BLaER1 (cell line): ENCODE data around the gene BRS3.
"Not testable (repeated sequence)": the region's sequence is repeated elsewhere in the genome, so short reads cannot be mapped to it uniquely, and the experiment has no call there.

ENCODE experiments used
- H3K27ac ChIP-seq: shearing (Covaris generic); formaldehyde crosslinking; 2 replicates; pipeline ENCODE4 v1.8.1; 2022
- H3K27me3 ChIP-seq: shearing (Covaris generic); formaldehyde crosslinking; 2 replicates; pipeline ENCODE4 v1.8.1; 2022
- H3K36me3 ChIP-seq: shearing (Covaris generic); formaldehyde crosslinking; 2 replicates; pipeline ENCODE4 v1.8.1; 2022
- H3K4me1 ChIP-seq: shearing (Covaris generic); formaldehyde crosslinking; 2 replicates; pipeline ENCODE4 v1.8.1; 2022
- H3K4me2 ChIP-seq: shearing (Covaris generic); formaldehyde crosslinking; 2 replicates; pipeline ENCODE4 v1.8.1; 2022
- H3K4me3 ChIP-seq: shearing (Covaris generic); formaldehyde crosslinking; 2 replicates; pipeline ENCODE4 v1.8.1; 2022
- H3K9ac ChIP-seq: shearing (Covaris generic); formaldehyde crosslinking; 2 replicates; pipeline ENCODE4 v1.8.1; 2022
- H3K9me3 ChIP-seq: shearing (Covaris generic); formaldehyde crosslinking; 2 replicates; pipeline ENCODE4 v1.8.1; 2022
- H4K20me1 ChIP-seq: shearing (Covaris generic); formaldehyde crosslinking; 2 replicates; pipeline ENCODE4 v1.8.1; 2022
- Cebpa-rat ChIP-seq: shearing (Covaris generic); IDR thresholded peaks from 2 replicates; pipeline ENCODE4 v1.8.1; 2022

Gene BRS3

GRCh38 chrX:136487647-136488046 is at the start of gene BRS3:
Gene BRS3 (plus strand): TSS chrX:136487947. CDS start chrX:136488115, 168 bp downstream.
- H3K27ac ChIP-seq, result no peak within 1 kb of the TSS

GRCh38 chrX:136438192-136438591 is 49.6 kb upstream of the BRS3 start:
- no peak for TF ChIP-seq Cebpa-rat
- Histone ChIP-seq H3K27ac (no peak overlapping the region), H3K4me1 (no peaks in the 10 kb centered on the region), H3K4me3 (no peak overlapping the region), H3K9me3 (no peaks in the 10 kb centered on the region), H4K20me1 (no peaks in the 10 kb centered on the region), H3K27me3 (peaks cover 59% of the 10 kb centered on the region), H3K36me3 (no peaks in the 10 kb centered on the region), H3K9ac (no peak overlapping the region), H3K4me2 (no peak overlapping the region)

More at GRCh38 chrX:136487647-136488046, at the start of gene BRS3:
- Histone ChIP-seq H3K9ac (no peak within 1 kb of the TSS), H3K4me2 (no peak within 1 kb of the TSS), H3K27me3 (peaks cover 91% of the 10 kb centered on the region), H3K36me3 (no peaks in the 10 kb centered on the region), H4K20me1 (peaks cover under 1% of the 10 kb centered on the region; the same call in 1 of the 2 replicates), H3K9me3 (no peaks in the 10 kb centered on the region), H3K4me1 (no peaks in the 10 kb centered on the region), H3K4me3 (no peak within 1 kb of the TSS)
- no peak for TF ChIP-seq Cebpa-rat

GRCh38 chrX:136445674-136446073 is 42.1 kb upstream of the BRS3 start:
- not testable (repeated sequence) for H3K4me2 ChIP-seq, H3K27ac ChIP-seq, H3K4me3 ChIP-seq, H3K4me1 ChIP-seq, H3K9me3 ChIP-seq, H4K20me1 ChIP-seq, H3K36me3 ChIP-seq, H3K9ac ChIP-seq
- H3K27me3 ChIP-seq, result peaks cover 29% of the 10 kb centered on the region

- H3K4me1 ChIP-seq, result no peaks in the 10 kb centered on the region
- H3K9me3 ChIP-seq, result no peaks in the 10 kb centered on the region
- no peak overlapping the region for H3K4me2 ChIP-seq
- H3K9ac ChIP-seq, result no peak overlapping the region
- peaks cover 29% of the 10 kb centered on the region for H3K27me3 ChIP-seq
- H3K27ac ChIP-seq, result no peak overlapping the region
- TF ChIP-seq Cebpa-rat, result no peak
- no peak overlapping the region for H3K4me3 ChIP-seq
- no peaks in the 10 kb centered on the region for H3K36me3 ChIP-seq
- no peaks in the 10 kb centered on the region for H4K20me1 ChIP-seq
Observed at GRCh38 chrX:136446208-136446607, 41.5 kb upstream of the BRS3 start.

GRCh38 chrX:136447308-136447707 is 40.4 kb upstream of the BRS3 start:
- no peak for TF ChIP-seq Cebpa-rat
- no peaks in the 10 kb centered on the region for H3K36me3 ChIP-seq
- H3K9ac ChIP-seq, result no peak overlapping the region
- no peaks in the 10 kb centered on the region for H3K4me1 ChIP-seq
- no peaks in the 10 kb centered on the region for H3K9me3 ChIP-seq
- no peak overlapping the region for H3K4me2 ChIP-seq
- no peaks in the 10 kb centered on the region for H4K20me1 ChIP-seq
- H3K27ac ChIP-seq, result no peak overlapping the region
- H3K4me3 ChIP-seq, result no peak overlapping the region
- H3K27me3 ChIP-seq, result peaks cover 29% of the 10 kb centered on the region

- H3K9me3 ChIP-seq, result no peaks in the 10 kb centered on the region
- H3K4me2 ChIP-seq, result no peak overlapping the region
- no peak overlapping the region for H3K9ac ChIP-seq
- no peaks in the 10 kb centered on the region for H4K20me1 ChIP-seq
- H3K4me3 ChIP-seq, result no peak overlapping the region
- H3K36me3 ChIP-seq, result no peaks in the 10 kb centered on the region
- peaks cover 29% of the 10 kb centered on the region for H3K27me3 ChIP-seq
- no peak for TF ChIP-seq Cebpa-rat
- no peaks in the 10 kb centered on the region for H3K4me1 ChIP-seq
- H3K27ac ChIP-seq, result no peak overlapping the region
Observed at GRCh38 chrX:136447968-136448367, 39.8 kb upstream of the BRS3 start.

- Histone ChIP-seq H3K9me3 (no peaks in the 10 kb centered on the region), H3K4me3 (no peak overlapping the region), H3K9ac (no peak overlapping the region), H3K4me2 (no peak overlapping the region), H4K20me1 (no peaks in the 10 kb centered on the region), H3K4me1 (no peaks in the 10 kb centered on the region), H3K36me3 (no peaks in the 10 kb centered on the region), H3K27me3 (peaks cover 46% of the 10 kb centered on the region), H3K27ac (no peak overlapping the region)
- no peak for TF ChIP-seq Cebpa-rat
Observed at GRCh38 chrX:136450050-136450830, 37.5 kb upstream of the BRS3 start.

GRCh38 chrX:136452614-136453013 is 35.1 kb upstream of the BRS3 start:
- Histone ChIP-seq H3K36me3 (no peaks in the 10 kb centered on the region), H3K9me3 (no peaks in the 10 kb centered on the region), H3K27ac (no peak overlapping the region), H3K4me2 (no peak overlapping the region), H3K4me3 (no peak overlapping the region), H3K9ac (no peak overlapping the region), H4K20me1 (no peaks in the 10 kb centered on the region), H3K27me3 (peaks cover 55% of the 10 kb centered on the region), H3K4me1 (no peaks in the 10 kb centered on the region)
- TF ChIP-seq Cebpa-rat, result no peak

GRCh38 chrX:136453114-136453513 is 34.6 kb upstream of the BRS3 start:
- peaks cover 55% of the 10 kb centered on the region for H3K27me3 ChIP-seq
- H3K27ac ChIP-seq, result no peak overlapping the region
- no peaks in the 10 kb centered on the region for H4K20me1 ChIP-seq
- H3K4me2 ChIP-seq, result no peak overlapping the region
- H3K4me3 ChIP-seq, result no peak overlapping the region
- H3K36me3 ChIP-seq, result no peaks in the 10 kb centered on the region
- no peaks in the 10 kb centered on the region for H3K4me1 ChIP-seq
- TF ChIP-seq Cebpa-rat, result no peak
- H3K9me3 ChIP-seq, result no peaks in the 10 kb centered on the region
- no peak overlapping the region for H3K9ac ChIP-seq

- no peak overlapping the region for H3K27ac ChIP-seq
- no peak for TF ChIP-seq Cebpa-rat
- peaks cover 55% of the 10 kb centered on the region for H3K27me3 ChIP-seq
- no peak overlapping the region for H3K9ac ChIP-seq
- no peaks in the 10 kb centered on the region for H3K36me3 ChIP-seq
- no peaks in the 10 kb centered on the region for H4K20me1 ChIP-seq
- no peaks in the 10 kb centered on the region for H3K4me1 ChIP-seq
- H3K9me3 ChIP-seq, result no peaks in the 10 kb centered on the region
- no peak overlapping the region for H3K4me2 ChIP-seq
- no peak overlapping the region for H3K4me3 ChIP-seq
Observed at GRCh38 chrX:136453771-136454170, 34.0 kb upstream of the BRS3 start.

- TF ChIP-seq Cebpa-rat, result no peak
- Histone ChIP-seq H3K9me3 (no peaks in the 10 kb centered on the region), H3K4me2 (no peak overlapping the region), H4K20me1 (no peaks in the 10 kb centered on the region), H3K27ac (no peak overlapping the region), H3K4me3 (no peak overlapping the region), H3K9ac (no peak overlapping the region), H3K4me1 (no peaks in the 10 kb centered on the region), H3K36me3 (no peaks in the 10 kb centered on the region), H3K27me3 (peaks cover 60% of the 10 kb centered on the region)
Observed at GRCh38 chrX:136456133-136456532, 31.6 kb upstream of the BRS3 start.
